GM12892 (cell line): ENCODE measurements around the gene CHD8.

Experiments used
- DNase-seq: peaks from one replicate; pipeline ENCODE4 v3.0.0; 2011; ENCODE audit not compliant: insufficient read length
- FAIRE-seq: peaks from 2 replicates; lab custom pipeline; 2011; peaks lifted over from hg19 to GRCh38; lab: Jason Lieb, UNC
- POLR2A ChIP-seq: IDR thresholded peaks from 2 replicates; pipeline ENCODE4 v1.6.1; 2011; ENCODE audit warnings: low read depth, low read length, control low read depth
- POLR2AphosphoS5 ChIP-seq: IDR thresholded peaks from 2 replicates; pipeline ENCODE4 v1.6.1; 2011; ENCODE audit warnings: low read depth, low read length, control low read depth
- TAF1 ChIP-seq: IDR thresholded peaks from 2 replicates; pipeline ENCODE4 v1.6.1; 2011; ENCODE audit warnings: low read depth, mild to moderate bottlenecking, control low read depth, low read length, borderline replicate concordance

CHD8 gene

DNA sequence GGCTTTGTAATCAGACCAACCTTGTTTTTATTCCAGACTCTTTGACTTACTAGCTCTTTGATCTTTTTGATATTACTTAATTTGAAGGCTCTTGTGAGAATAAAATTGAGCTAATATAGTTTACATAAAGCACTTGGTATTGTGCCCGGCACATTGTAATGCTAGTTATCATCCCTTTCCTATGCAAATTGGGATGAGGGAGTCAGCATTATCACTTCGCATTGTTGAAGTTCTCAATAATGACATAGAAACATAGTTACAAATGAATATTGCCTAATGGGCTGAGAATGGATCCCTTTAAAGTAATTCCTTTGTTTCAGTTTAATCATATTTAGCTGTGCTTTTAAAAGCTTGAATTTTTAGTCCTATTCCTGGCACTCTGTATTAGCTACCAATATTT is 108.7 kb downstream of the CHD8 start:
- TF ChIP-seq POLR2A (no peak), TAF1 (no peak), POLR2AphosphoS5 (no peak)
- FAIRE-seq (no peak), DNase-seq (no peak)

DNA sequence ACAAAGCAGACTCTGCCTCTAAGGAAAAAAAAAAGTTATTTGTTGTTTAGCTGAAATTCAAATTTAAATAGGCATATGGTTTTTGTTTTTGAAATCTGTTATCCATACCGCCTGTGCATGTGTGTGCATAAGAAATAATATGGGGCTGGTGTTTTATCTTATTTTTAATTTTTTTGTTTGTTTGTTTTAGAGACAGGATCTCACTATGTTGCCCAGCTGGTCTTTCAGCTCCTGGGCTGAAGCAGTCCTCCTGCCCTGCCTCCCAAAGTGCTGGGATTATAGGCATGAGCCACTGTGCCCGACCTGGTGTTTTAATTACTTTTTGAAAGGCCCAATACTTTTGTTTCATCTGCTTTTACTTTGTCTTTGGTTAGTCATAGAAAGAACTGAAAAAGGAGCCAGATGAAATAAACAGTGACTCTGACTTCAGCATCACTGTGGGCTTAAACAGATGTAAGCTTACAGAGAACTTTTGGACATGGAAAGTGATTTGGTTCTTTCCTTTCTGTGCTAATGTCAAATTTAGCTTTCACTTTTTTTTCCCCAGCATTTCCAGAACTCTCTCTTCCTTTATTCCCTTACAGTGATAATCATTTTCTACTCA is 109.3 kb downstream of the CHD8 start:
- no peak for DNase-seq
- no peak for FAIRE-seq
- TF ChIP-seq POLR2AphosphoS5: no peak
- TF ChIP-seq TAF1: no peak
- TF ChIP-seq POLR2A: no peak

DNA sequence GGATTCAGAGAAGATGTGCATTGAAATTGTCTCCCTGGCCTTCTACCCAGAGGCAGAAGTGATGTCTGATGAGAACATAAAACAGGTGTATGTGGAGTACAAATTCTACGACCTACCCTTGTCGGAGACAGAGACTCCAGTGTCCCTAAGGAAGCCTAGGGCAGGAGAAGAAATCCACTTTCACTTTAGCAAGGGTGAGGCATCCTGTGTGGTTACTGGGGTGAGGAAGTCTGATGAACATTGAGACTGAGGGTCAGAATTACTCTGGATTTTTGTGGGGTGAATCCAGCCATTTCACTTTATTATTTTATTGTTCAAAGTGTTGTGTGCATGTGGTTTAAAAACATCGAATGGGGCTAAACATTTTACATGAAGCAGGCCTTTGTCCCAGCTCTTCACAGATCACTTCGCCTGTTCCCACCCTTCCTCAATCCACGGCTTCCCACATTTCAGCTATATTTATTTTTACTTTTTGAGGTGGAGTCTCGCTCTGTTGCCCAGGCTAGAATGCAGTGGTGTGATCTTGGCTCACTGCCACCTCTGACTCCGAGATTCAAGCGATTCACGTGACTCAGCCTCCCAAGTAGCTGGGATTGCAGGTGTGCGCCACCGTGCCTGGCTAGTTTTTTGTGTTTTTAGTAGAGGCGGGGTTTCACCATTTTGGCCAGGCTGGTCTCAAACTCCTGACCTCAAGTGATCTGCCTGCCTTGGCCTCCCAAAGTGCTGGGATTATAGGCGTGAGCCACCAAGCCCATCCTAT is 112.7 kb downstream of the CHD8 start:
- no peak for TF ChIP-seq POLR2AphosphoS5
- TF ChIP-seq TAF1: no peak
- no peak for TF ChIP-seq POLR2A
- DNase-seq (no peak), FAIRE-seq (no peak)
